ENCODE data around the gene ZNF609.
A peak's percentile ranks its signal among the peaks of the same experiment; 100 is the strongest.

Gene ZNF609

GRCh38 chr15:64503640-64504039 lies 43.3 kb downstream of the ZNF609 start:
- DNase-seq: peak in 1 of 2 donors; percentile 27

- peak; percentile 5 to 14 for DNase-seq
These were observed 47.0 kb downstream of the ZNF609 start for GRCh38 chr15:64507293-64507802.

- DNase-seq: no peak
These were observed 47.5 kb downstream of the ZNF609 start for GRCh38 chr15:64507845-64508244.

- DNase-seq: no peak
These were observed 53.4 kb downstream of the ZNF609 start for GRCh38 chr15:64513823-64514222.

- no peak for DNase-seq
These were observed 54.8 kb downstream of the ZNF609 start for GRCh38 chr15:64515196-64515595.

GRCh38 chr15:64515825-64516224 lies 55.4 kb downstream of the ZNF609 start:
- no peak for DNase-seq

GRCh38 chr15:64519897-64520296 lies 59.5 kb downstream of the ZNF609 start:
- DNase-seq: no peak

- DNase-seq: no peak
These were observed 60.8 kb downstream of the ZNF609 start for GRCh38 chr15:64521201-64521600.

- DNase-seq: no peak
These were observed 61.4 kb downstream of the ZNF609 start for GRCh38 chr15:64521726-64522164.

- DNase-seq: no peak
These were observed 61.9 kb downstream of the ZNF609 start for GRCh38 chr15:64522226-64522823.

- DNase-seq: no peak
These were observed 62.9 kb downstream of the ZNF609 start for GRCh38 chr15:64523240-64523639.

- no peak for DNase-seq
These were observed 64.4 kb downstream of the ZNF609 start for GRCh38 chr15:64524778-64525177.

- no peak for DNase-seq
These were observed 65.6 kb downstream of the ZNF609 start for GRCh38 chr15:64525828-64526530.

- DNase-seq: no peak
These were observed 67.0 kb downstream of the ZNF609 start for GRCh38 chr15:64527263-64527984.

GRCh38 chr15:64528871-64529270 lies 68.5 kb downstream of the ZNF609 start:
- DNase-seq: no peak

GRCh38 chr15:64530472-64530871 lies 70.1 kb downstream of the ZNF609 start:
- DNase-seq: no peak

GRCh38 chr15:64530918-64531317 lies 70.5 kb downstream of the ZNF609 start:
- DNase-seq: no peak

GRCh38 chr15:64532521-64533315 lies 72.3 kb downstream of the ZNF609 start:
- DNase-seq: peak in 1 of 2 donors; percentile 3

- DNase-seq: no peak
These were observed 75.3 kb downstream of the ZNF609 start for GRCh38 chr15:64535460-64536243.

- DNase-seq: no peak
These were observed 76.0 kb downstream of the ZNF609 start for GRCh38 chr15:64536244-64536836.

GRCh38 chr15:64542091-64542490 lies 81.7 kb downstream of the ZNF609 start:
- no peak for DNase-seq

GRCh38 chr15:64544450-64544849 lies 84.1 kb downstream of the ZNF609 start:
- DNase-seq: no peak

Measured in CD4-positive, alpha-beta T cell treated with Interferon alpha-2 for 1 hour (primary cell).